CD4-positive, alpha-beta T cell treated with Interleukin-17A for 4 hours (primary cell): ENCODE measurements around the gene SLC45A1.
A peak's percentile ranks its signal among the peaks of the same experiment; 100 is the strongest.
"Not testable (repeated sequence)": the region's sequence is repeated elsewhere in the genome, so short reads cannot be mapped to it uniquely, and the experiment has no call there.

Experiments used
- DNase-seq: peaks from one replicate; pipeline ENCODE4 v3.0.0-alpha.2; 2020; ENCODE audit warnings: mixed read lengths

The SLC45A1 gene

DNA sequence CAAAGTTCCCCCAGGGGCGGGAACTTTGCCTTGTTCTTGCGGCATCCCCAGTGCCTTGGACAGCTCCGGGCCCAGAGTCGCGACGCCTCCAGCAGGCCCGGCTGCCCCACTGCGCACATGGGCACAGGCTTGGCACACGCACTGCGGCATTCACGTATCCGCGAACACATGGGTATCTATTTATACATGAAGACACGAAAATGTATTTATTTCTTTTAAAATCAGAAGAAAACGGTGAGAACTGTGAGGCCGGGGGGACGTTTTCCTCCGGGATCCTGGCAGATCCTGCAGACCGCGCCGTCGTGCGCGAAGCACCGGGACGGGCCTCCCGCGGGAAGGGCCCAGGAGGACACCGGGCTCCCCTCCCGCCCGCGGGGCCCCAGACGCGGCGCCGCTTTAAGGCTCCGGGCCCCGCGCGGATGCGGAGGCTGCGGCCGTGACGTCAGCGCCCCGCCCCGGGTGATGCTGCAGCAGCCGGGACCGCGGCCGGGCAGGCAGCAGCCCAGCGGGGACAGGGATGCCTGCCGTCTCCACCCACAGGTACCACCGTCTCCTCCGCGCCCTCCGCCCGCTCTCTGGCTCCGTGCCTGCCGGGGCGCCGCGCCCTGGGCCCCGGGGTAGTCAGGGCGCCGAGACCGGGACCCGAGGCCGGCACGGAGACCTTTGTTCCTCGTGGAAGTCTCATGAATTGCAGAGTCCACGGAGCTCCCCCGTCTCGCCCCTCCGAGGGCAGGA, at the start of gene SLC45A1:
TSS of gene SLC45A1 (plus strand) at position 468 of the 735 bp plus-strand sequence. CDS start 6,216 bp downstream, outside the sequence.
- DNase-seq, result peak; percentile 90

DNA sequence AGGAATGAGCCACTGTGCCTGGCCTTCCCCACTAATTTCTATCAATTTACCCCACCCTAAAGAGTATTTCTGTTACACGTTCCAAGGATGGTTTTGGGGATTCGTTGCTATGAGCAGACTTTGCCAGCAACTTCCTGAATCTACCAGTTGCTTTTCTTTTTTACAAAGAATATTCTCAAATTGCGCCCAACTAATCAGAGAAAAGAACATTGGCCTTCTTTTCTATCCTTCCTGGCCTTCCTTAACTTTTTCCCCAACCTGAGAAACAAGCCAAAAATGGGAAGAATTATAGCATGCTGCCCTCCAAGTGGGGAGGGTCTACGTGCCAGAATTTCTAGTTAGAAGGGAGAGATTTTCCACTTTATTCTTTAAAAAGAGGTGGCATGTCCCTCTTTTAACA, 44.9 kb upstream of the SLC45A1 start:
- no peak for DNase-seq

- no peak for DNase-seq
Measured at GRCh38 chr1:8274352-8274751, 43.6 kb upstream of the SLC45A1 start.

DNA sequence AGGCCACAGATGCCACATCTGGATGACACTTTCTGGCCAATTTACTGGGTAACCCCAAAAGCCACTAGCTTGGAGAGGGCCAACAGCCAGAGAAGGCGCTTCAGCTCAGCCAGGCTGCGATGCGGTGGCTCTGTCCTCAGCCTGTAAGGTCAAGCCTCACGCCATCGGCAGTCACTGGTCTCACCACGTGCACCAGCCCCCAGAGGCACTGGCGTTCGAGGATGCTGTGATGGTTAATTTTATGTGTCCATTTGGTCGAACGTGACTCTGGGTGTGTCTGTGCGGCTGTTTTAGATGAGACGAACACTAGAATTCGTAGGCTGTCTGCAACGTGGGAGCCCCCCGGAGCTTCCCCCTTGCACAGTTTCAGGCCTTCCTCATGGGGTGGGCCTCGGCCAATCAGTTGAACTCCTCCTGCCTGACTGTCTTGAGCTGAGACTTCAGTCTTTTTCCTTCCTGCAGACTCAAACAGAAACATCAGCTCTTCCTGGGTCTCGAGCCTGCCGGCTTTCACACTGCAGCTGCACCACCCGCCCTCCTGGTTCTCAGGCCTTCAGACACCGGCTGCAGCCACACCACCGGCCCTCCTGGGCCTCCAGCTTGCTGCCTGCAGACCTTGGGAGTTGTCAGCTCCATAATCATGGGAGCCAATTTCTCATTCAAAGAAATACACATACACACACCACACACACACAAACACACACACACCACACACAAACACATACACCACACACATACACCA, 41.6 kb upstream of the SLC45A1 start:
- no peak for DNase-seq

- no peak for DNase-seq
Measured at GRCh38 chr1:8276932-8277331, 41.0 kb upstream of the SLC45A1 start.

GRCh38 chr1:8278677-8279076, 39.2 kb upstream of the SLC45A1 start:
- not testable (repeated sequence) for DNase-seq

GRCh38 chr1:8281843-8282509, 35.9 kb upstream of the SLC45A1 start:
- no peak for DNase-seq

DNA sequence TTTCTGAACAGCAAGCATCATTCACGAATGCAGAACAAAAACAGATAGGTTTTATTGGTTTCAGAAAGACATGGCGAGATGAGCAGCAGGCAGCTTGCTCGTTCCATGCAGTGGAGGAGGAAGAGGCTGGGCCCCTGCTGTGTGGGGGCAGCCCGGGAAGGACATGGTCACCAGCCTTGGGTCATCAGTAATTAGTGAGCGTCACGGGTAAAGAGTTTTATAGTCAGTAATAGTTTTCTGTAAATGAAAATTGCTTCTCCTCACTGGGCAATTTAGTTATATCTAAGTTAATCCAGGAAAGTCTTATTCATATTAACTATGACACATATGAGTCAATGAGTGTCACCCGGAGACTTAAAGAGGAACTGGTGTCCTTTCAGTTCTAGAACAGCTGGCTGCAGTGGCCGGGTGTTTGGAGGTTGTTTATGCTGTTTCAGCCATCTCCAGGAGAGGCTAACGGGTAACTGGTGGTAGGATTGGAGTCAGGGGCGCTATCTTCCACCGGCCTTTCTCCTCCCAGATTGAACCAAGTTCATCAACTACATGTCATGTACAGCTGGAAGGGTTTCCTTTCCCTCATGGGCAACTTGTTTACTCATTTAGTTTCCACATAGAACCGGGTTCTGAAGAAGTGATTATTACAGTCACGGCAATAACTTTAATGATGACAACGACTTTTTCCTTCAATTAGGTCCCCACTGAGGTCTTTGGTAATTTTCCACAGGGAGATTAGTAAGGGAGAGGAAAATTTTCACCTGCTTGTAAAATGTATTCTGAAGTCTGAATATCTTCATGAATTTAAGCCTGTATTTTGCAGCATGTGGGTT, 34.6 kb upstream of the SLC45A1 start:
- no peak for DNase-seq

GRCh38 chr1:8284127-8284526, 33.8 kb upstream of the SLC45A1 start:
- DNase-seq, result no peak

GRCh38 chr1:8285103-8285502, 32.8 kb upstream of the SLC45A1 start:
- DNase-seq, result no peak

- DNase-seq, result no peak
Measured at GRCh38 chr1:8285965-8286364, 31.9 kb upstream of the SLC45A1 start.

GRCh38 chr1:8293118-8293517, 24.8 kb upstream of the SLC45A1 start:
- no peak for DNase-seq

- DNase-seq, result no peak
Measured at GRCh38 chr1:8293641-8294169, 24.2 kb upstream of the SLC45A1 start.

GRCh38 chr1:8294170-8294697, 23.7 kb upstream of the SLC45A1 start:
- no peak for DNase-seq

DNA sequence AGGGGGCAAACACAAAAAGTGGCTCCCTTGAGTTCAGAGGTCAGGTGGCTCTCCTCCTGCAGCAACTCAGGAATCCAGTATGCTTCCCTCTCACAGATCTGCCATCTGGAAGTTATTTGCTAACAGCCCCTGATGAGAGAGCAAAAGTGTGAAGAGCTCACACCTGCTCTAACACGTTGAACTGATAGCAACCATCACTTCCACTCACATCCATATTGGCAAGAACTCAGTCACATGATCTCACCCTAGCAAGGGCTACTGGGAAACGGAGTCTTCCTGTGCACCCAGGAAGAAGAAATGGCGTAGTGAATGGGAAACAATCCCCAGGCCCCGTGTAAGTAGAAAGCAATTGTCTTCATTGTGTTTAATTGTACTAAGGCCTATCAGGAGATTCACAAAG, 20.7 kb upstream of the SLC45A1 start:
- DNase-seq, result no peak

- DNase-seq, result no peak
Measured at GRCh38 chr1:8299963-8300362, 18.0 kb upstream of the SLC45A1 start.

- DNase-seq, result no peak
Measured at GRCh38 chr1:8302081-8302956, 15.6 kb upstream of the SLC45A1 start.

GRCh38 chr1:8303141-8303540, 14.8 kb upstream of the SLC45A1 start:
- no peak for DNase-seq

- no peak for DNase-seq
Measured at GRCh38 chr1:8303876-8304275, 14.0 kb upstream of the SLC45A1 start.

DNA sequence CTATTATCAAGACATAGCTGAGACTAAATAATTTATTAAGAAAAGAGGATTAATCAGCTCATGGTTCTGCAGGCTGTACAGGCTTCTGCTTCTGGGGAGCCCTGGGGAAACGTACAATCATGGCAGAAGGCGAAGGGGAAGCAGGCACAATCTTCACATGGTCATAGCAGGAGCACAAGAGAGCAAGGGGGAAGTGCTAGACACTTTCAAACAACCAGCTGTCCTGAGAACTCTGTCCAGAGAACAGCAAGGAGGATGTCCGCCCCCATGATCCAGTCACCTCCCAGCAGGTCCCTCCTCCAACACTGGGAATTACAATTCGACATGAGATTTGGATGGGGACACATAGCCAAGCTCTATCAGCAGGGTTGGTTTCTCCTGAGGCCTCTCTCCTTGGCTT, 10.3 kb upstream of the SLC45A1 start:
- no peak for DNase-seq

DNA sequence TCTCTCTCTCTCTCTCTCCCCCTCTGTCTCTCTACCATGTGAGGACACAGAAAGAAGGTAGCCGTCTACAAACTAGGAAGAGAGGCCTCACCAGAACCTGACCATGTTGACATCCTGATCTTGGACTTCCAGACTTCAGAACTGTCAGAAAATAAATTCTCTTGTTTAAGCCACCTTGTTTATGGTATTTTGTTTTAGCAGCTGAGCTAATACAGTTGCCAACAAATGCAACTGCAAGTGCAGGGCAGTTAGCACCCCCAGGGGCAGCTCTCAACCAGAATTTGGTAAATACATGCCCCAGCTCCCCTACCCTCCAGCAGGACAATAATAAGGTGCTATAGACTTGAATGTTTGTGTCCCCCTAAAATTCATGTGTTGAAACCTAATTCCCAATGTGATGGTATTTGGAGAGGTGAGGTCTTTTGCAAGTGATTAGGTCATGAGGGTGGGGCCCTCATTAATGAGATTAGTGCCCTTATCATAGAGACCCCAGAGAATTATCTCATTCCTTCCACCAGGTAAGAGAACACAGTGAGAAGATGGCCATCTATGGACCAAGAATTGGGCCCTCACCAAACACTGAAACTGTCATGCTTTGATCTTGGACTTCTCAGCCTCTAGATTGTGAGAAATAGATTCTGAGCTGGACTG, 6.7 kb upstream of the SLC45A1 start:
- no peak for DNase-seq
